Stimulated activated effector memory CD8-positive, alpha-beta T cell treated with anti-CD3 and anti-CD28 coated beads, Interleukin-12 subunit alpha, Interleukin-12 subunit beta, amount 100 ng/mL, for 72 hours (primary cell): ENCODE results near the gene TPST2.

Experiments
- ATAC-seq: fragments of 150-1000 bp; cut with Tn5 transposase; 2 replicates; pipeline ENCODE4 v1.10.0; 2021
- DNase-seq, 2 donors: peaks; one replicate each; pipeline ENCODE4 v3.0.0; 2021 to 2022; ENCODE audit warnings: low spot score in 2 of 2
- H3K27ac Mint-ChIP-seq: one replicate; pipeline ENCODE4 v1.8.0; 2022; ENCODE audit warnings: mild to moderate bottlenecking, mixed read lengths
- H3K36me3 Mint-ChIP-seq: one replicate; pipeline ENCODE4 v1.8.0; 2022; ENCODE audit warnings: mild to moderate bottlenecking, mixed read lengths
- H3K4me1 Mint-ChIP-seq: one replicate; pipeline ENCODE4 v1.8.0; 2022; ENCODE audit warnings: mixed read lengths
- H3K4me3 Mint-ChIP-seq: one replicate; pipeline ENCODE4 v1.8.0; 2022; ENCODE audit warnings: mild to moderate bottlenecking, mixed read lengths
- H3K9me3 Mint-ChIP-seq: one replicate; pipeline ENCODE4 v1.8.0; 2022; ENCODE audit warnings: mixed read lengths

The TPST2 gene

DNA sequence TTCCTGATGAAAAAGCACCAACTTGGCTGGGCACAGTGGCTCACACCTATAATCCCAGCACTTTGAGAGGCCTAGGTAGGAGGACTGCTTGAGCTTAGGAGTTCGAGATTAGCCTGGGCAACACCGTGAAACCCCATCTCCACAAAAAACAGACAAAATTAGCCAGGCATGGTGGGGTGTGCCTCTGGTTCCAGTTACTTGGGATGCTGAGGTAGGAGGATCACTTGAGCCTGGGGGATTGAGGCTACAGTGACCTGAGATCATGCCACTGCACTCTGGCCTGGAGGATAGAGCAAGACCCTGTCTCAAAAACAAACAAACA, 109.4 kb downstream of the TPST2 start:
- ATAC-seq = no peak
- no peak overlapping the region for H3K27ac Mint-ChIP-seq
- peaks cover 78% of the 10 kb centered on the region for H3K4me1 Mint-ChIP-seq
- no peaks in the 10 kb centered on the region for H3K9me3 Mint-ChIP-seq
- H3K36me3 Mint-ChIP-seq = peaks cover 61% of the 10 kb centered on the region
- DNase-seq = no peak
- peak overlapping the region; percentile 96 for H3K4me3 Mint-ChIP-seq

DNA sequence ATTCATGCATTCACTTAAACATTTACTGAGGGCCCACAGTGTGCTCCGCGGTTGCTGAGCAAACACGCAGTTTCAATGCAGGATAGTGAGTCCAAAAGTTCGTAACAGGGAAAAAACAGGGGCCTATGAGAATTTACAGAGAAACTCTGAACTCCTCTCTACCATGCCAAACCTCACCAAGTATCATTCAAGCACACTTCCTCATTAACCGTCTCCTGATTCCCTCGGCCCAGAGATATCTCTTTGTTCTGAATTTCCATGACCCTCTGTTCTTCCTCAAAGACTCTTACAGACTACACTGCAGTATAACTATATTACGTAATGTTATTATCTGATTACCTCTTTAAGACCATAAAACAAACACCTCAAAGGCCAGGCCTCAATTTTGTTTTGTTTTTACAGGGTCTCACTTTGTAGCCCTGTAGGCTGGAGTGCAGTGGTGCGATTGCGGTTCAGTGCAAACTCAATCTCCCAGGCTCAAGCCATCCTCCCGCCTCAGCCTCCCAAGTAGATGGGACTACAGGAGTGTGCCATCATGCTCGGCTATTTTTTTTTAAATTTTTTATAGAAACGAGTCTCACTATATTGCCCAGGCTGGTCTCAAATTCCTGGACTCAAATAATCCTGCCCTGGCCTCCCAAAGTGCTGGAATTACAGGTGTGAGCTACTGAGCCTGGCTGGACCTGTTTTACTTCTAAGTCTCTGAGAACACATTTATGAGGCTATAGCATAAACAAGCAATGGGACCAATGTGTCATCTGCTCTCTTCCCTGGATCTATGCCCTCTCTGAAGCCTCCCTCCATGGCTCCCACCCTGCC, 109.9 kb downstream of the TPST2 start:
- no peak for ATAC-seq
- H3K4me1 Mint-ChIP-seq = peaks cover 72% of the 10 kb centered on the region
- H3K9me3 Mint-ChIP-seq = no peaks in the 10 kb centered on the region
- DNase-seq = no peak
- H3K36me3 Mint-ChIP-seq = peaks cover 67% of the 10 kb centered on the region
- H3K27ac Mint-ChIP-seq = peak overlapping the region; percentile 41
- H3K4me3 Mint-ChIP-seq = peak overlapping the region; percentile 96

DNA sequence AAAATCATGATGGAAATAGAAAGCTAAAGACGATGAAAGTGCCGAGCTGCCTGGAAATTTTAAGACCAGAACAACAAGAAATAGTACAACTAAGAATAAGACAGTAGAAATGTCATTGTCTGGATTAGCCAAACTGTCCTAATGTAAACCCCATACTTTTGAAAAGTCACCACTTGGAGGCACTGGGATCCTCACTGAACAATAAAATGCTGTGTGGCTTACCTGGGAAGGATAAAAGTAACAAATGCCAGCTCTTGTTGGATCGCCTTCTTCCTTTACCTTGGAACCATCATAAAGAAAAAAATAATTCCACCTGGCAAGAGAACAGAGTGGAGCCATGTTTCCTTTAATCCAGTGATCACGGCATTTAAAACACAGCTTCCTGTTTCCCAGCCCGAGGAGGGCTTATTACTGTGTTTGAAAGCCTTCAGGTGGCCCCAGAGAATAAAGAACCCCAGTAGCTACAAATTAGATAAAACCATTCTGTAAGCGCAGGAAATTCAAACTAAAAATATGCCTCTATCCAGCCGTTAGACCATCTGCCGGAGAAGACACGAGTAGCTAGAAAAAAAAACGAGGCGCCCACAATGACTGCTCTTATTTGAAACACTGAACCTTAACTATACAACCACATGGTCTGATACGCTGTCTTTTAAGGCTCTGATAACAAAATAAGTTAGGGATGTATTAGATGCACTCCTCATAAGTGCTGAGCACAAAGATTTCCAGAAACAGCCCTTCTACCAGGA, 110.7 kb downstream of the TPST2 start:
- Mint-ChIP-seq H3K4me3 (peak overlapping the region; percentile 96), H3K27ac (peak overlapping the region; percentile 41), H3K36me3 (peaks cover 72% of the 10 kb centered on the region), H3K4me1 (peaks cover 66% of the 10 kb centered on the region), H3K9me3 (no peaks in the 10 kb centered on the region)
- no peak for ATAC-seq
- no peak for DNase-seq

DNA sequence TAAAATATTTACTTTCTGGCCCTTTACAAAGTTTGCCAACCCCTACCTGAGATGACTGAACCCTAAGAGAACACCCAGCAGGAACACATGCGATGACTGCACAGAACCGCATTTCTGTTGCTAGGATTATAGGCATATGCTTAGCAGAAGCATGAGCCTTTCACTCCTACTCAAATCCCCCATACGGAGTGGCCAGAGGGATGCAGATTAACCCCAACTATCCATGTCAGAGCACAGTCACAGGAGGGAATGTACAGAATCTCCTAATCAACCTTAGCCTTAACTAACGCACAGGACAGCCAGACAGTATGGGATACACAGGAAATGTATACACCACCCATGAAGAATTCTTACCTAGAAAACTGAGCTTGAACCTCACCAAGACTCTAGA, 112.6 kb downstream of the TPST2 start:
- Mint-ChIP-seq H3K36me3 (peaks cover 73% of the 10 kb centered on the region), H3K27ac (peak overlapping the region; percentile 8), H3K4me1 (peaks cover 54% of the 10 kb centered on the region), H3K4me3 (peak overlapping the region; percentile 36), H3K9me3 (no peaks in the 10 kb centered on the region)
- DNase-seq (no peak), ATAC-seq (peak; percentile 47)

DNA sequence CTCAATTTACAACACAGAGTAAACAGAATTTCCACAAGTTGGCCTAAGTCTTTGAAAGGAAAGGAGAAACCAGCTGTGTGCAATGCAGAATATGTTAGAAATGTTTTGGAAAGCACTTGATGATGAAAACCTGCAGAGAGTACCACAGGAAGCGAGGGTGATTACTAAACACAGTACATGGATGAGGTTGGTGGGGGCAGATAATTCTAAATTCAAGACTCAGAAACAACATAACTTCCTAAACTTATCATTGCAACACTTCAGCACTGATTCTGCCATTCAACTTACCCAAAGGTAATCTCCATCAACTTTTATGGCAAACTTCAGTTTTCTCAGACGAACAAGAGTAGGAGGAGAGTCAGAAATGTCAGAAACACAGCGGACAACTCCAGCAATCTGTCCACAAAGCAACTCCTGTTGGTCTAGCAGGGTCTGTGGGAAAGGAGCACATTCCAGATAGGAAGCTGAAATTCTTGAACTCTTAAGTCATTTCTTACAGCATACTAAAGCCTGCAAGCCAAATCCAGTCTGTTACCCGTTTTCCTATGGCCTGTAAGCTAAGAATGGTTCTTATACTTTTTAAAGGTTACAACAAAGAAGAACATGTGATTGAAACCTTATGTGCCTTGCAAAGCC, 113.1 kb downstream of the TPST2 start:
- Mint-ChIP-seq H3K9me3 (no peaks in the 10 kb centered on the region), H3K4me1 (peaks cover 49% of the 10 kb centered on the region), H3K4me3 (no peak overlapping the region)

DNA sequence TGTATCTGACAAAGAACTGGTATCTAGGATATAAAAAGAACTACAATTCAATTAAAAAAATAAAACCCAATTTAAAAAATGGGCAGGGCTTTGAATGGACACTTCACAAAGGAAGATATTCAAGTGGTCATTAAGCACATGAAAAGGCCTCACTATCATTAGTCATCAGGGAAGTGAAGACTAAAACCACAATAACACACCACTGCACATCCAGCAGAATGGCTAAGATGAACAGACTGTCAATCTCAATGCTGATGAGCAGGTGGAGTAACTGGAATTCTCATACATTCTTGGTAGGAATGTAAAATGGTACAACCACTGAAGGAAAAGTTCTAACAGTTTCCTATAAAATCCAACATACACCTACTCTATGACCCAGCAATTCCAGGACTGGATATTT, 115.2 kb downstream of the TPST2 start:
- Mint-ChIP-seq H3K9me3 (no peaks in the 10 kb centered on the region), H3K27ac (no peak overlapping the region), H3K36me3 (peaks cover 91% of the 10 kb centered on the region), H3K4me1 (peaks cover 29% of the 10 kb centered on the region), H3K4me3 (no peak overlapping the region)
- no peak for DNase-seq
- no peak for ATAC-seq

More for the DNA sequence above, 113.1 kb downstream of the TPST2 start:
- Mint-ChIP-seq H3K36me3 (peaks cover 77% of the 10 kb centered on the region), H3K27ac (peak overlapping the region; percentile 8)
- ATAC-seq = peak; percentile 66
- DNase-seq = no peak
